ENCODE measurements around the gene ELMO1.

ELMO1 gene

GRCh38 chr7:36871863-36872262 lies 576.8 kb downstream of the ELMO1 start:
- peak; percentile 40 for DNase-seq (ENCODE audit: low spot score)

- DNase-seq (ENCODE audit: low spot score), result no peak
Observed at GRCh38 chr7:36871355-36871738, 577.3 kb downstream of the ELMO1 start.

GRCh38 chr7:36870625-36871354 lies 577.9 kb downstream of the ELMO1 start:
- DNase-seq (ENCODE audit: low spot score), result no peak

GRCh38 chr7:36868727-36869411 lies 579.8 kb downstream of the ELMO1 start:
- no peak for DNase-seq (ENCODE audit: low spot score)

- DNase-seq (ENCODE audit: low spot score), result no peak
Observed at GRCh38 chr7:36865019-36865418, 583.6 kb downstream of the ELMO1 start.

- no peak for DNase-seq (ENCODE audit: low spot score)
Observed at GRCh38 chr7:36863901-36864701, 584.6 kb downstream of the ELMO1 start.

- no peak for DNase-seq (ENCODE audit: low spot score)
Observed at GRCh38 chr7:36862771-36863261, 585.8 kb downstream of the ELMO1 start.

- DNase-seq (ENCODE audit: low spot score), result no peak
Observed at GRCh38 chr7:36861656-36862055, 587.0 kb downstream of the ELMO1 start.

- no peak for DNase-seq (ENCODE audit: low spot score)
Observed at GRCh38 chr7:36860681-36861080, 588.0 kb downstream of the ELMO1 start.

- no peak for DNase-seq (ENCODE audit: low spot score)
Observed at GRCh38 chr7:36855330-36855729, 593.3 kb downstream of the ELMO1 start.

- DNase-seq (ENCODE audit: low spot score), result no peak
Observed at GRCh38 chr7:36854652-36855051, 594.0 kb downstream of the ELMO1 start.

GRCh38 chr7:36852931-36853330 lies 595.7 kb downstream of the ELMO1 start:
- DNase-seq (ENCODE audit: low spot score), result no peak

- DNase-seq (ENCODE audit: low spot score), result no peak
Observed at GRCh38 chr7:36852017-36852416, 596.6 kb downstream of the ELMO1 start.

GRCh38 chr7:36851382-36851781 lies 597.3 kb downstream of the ELMO1 start:
- DNase-seq (ENCODE audit: low spot score), result no peak

GRCh38 chr7:36847946-36848345 lies 600.7 kb downstream of the ELMO1 start:
- DNase-seq (ENCODE audit: low spot score), result no peak

GRCh38 chr7:36844374-36844773 lies 604.3 kb downstream of the ELMO1 start:
- DNase-seq (ENCODE audit: low spot score), result no peak

GRCh38 chr7:36840904-36841303 lies 607.8 kb downstream of the ELMO1 start:
- DNase-seq (ENCODE audit: low spot score), result no peak

- DNase-seq (ENCODE audit: low spot score), result no peak
Observed at GRCh38 chr7:36838616-36839225, 609.9 kb downstream of the ELMO1 start.

- no peak for DNase-seq (ENCODE audit: low spot score)
Observed at GRCh38 chr7:36831049-36831448, 617.6 kb downstream of the ELMO1 start.

GRCh38 chr7:36827726-36828703 lies 620.6 kb downstream of the ELMO1 start:
- DNase-seq (ENCODE audit: low spot score), result no peak

GRCh38 chr7:36825501-36825900 lies 623.2 kb downstream of the ELMO1 start:
- no peak for DNase-seq (ENCODE audit: low spot score)
